Measurements from ENCODE around the gene SIRT5.

GRCh38 chr6:13544454-13545186, 29.8 kb upstream of the SIRT5 start:
- TF ChIP-seq POLR2AphosphoS5 (IDR thresholded peaks at IDR 0.05; ENCODE audit: low read depth) = no peak
- TF ChIP-seq, protein P1, sequence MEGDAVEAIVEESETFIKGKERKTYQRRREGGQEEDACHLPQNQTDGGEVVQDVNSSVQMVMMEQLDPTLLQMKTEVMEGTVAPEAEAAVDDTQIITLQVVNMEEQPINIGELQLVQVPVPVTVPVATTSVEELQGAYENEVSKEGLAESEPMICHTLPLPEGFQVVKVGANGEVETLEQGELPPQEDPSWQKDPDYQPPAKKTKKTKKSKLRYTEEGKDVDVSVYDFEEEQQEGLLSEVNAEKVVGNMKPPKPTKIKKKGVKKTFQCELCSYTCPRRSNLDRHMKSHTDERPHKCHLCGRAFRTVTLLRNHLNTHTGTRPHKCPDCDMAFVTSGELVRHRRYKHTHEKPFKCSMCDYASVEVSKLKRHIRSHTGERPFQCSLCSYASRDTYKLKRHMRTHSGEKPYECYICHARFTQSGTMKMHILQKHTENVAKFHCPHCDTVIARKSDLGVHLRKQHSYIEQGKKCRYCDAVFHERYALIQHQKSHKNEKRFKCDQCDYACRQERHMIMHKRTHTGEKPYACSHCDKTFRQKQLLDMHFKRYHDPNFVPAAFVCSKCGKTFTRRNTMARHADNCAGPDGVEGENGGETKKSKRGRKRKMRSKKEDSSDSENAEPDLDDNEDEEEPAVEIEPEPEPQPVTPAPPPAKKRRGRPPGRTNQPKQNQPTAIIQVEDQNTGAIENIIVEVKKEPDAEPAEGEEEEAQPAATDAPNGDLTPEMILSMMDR (IDR thresholded peaks at IDR 0.05; ENCODE audit: insufficient read depth, low read length) = no peak

Data from HL-60 (cell line).